ENCODE measurements around the gene CYS1.

GRCh38 chr2:10119601-10120157 lies 39.5 kb upstream of the CYS1 start:
- TF ChIP-seq YY1 (IDR thresholded peaks at IDR 0.05; ENCODE audit: insufficient read depth, insufficient read length): no peak
- TF ChIP-seq SUZ12 (IDR thresholded peaks at IDR 0.05; ENCODE audit: extremely low read depth, insufficient read depth, insufficient read length): no peak

Data from NT2/D1 (cell line).